Mesothelial cell of epicardium (in vitro differentiated cells): Measurements from ENCODE around the gene SMIM22. TPM values are rescaled to one million over a fixed set of nuclear protein-coding genes. Genes with fewer than 3 reads are reported as not detected.

Experiments
- DNase-seq, 2 experiments: peaks; one replicate each; pipeline ENCODE4 v3.0.0; 2021; ENCODE audit warnings: low spot score in 2 of 2; ENCODE audit not compliant: unreplicated experiment in 2 of 2
- H3K27ac Mint-ChIP-seq: 2 replicates; pipeline ENCODE4 v1.8.0; 2021; ENCODE audit warnings: mixed read lengths
- H3K27me3 Mint-ChIP-seq: 2 replicates; pipeline ENCODE4 v1.8.0; 2021; ENCODE audit warnings: low read depth, mixed read lengths
- H3K36me3 Mint-ChIP-seq: 2 replicates; pipeline ENCODE4 v1.8.0; 2021; ENCODE audit warnings: mixed read lengths
- H3K4me1 Mint-ChIP-seq: 2 replicates; pipeline ENCODE4 v1.8.0; 2021; ENCODE audit warnings: mixed read lengths
- H3K4me3 Mint-ChIP-seq: 2 replicates; pipeline ENCODE4 v1.8.0; 2021; ENCODE audit warnings: mild to moderate bottlenecking, moderate library complexity, mixed read lengths
- H3K9me3 Mint-ChIP-seq: 2 replicates; pipeline ENCODE4 v1.8.0; 2021; ENCODE audit warnings: mixed read lengths
- CTCF ChIP-seq: fragments of 200-600 bp; sonication (generic); IDR thresholded peaks from one replicate; pipeline ENCODE4 v1.5.0; 2021; ENCODE audit warnings: antibody characterized with exemption; ENCODE audit not compliant: unreplicated experiment
- total RNA-seq: library from RNA; stranded (reverse); gene quantifications from 3 replicates; pipeline ENCODE4 v1.2.1, GENCODE V29; 2021

The SMIM22 gene
- total RNA-seq, 1 donor from 2014 or later: not detected

- no peak for DNase-seq
- Mint-ChIP-seq H3K27ac (no peak within 1 kb of the TSS), H3K36me3 (no peaks in the 10 kb centered on the region), H3K27me3 (no peaks in the 10 kb centered on the region), H3K4me3 (no peak within 1 kb of the TSS), H3K9me3 (no peaks in the 10 kb centered on the region), H3K4me1 (peaks cover 12% of the 10 kb centered on the region)
- TF ChIP-seq CTCF: no peak
Observed at GRCh38 chr16:4787627-4788482, 7.3 kb upstream of the SMIM22 start, which contains the start of gene SEPTIN12. SEPTIN12 (minus strand) TSS chr16:4788345; CDS start chr16:4787645, 700 bp downstream.

- Mint-ChIP-seq H3K9me3 (no peaks in the 10 kb centered on the region), H3K36me3 (no peaks in the 10 kb centered on the region), H3K4me1 (peaks cover 12% of the 10 kb centered on the region), H3K27ac (no peak overlapping the region), H3K27me3 (no peaks in the 10 kb centered on the region), H3K4me3 (no peak overlapping the region)
- no peak for TF ChIP-seq CTCF
- no peak for DNase-seq
Observed at GRCh38 chr16:4788489-4788889, 6.7 kb upstream of the SMIM22 start.

GRCh38 chr16:4788910-4789309 is 6.3 kb upstream of the SMIM22 start:
- no peak for TF ChIP-seq CTCF
- no peaks in the 10 kb centered on the region for H3K9me3 Mint-ChIP-seq
- peaks cover 12% of the 10 kb centered on the region for H3K4me1 Mint-ChIP-seq
- H3K4me3 Mint-ChIP-seq: no peak overlapping the region
- H3K27ac Mint-ChIP-seq: no peak overlapping the region
- H3K36me3 Mint-ChIP-seq: no peaks in the 10 kb centered on the region
- DNase-seq: no peak
- no peaks in the 10 kb centered on the region for H3K27me3 Mint-ChIP-seq

GRCh38 chr16:4790261-4790660 is 4.9 kb upstream of the SMIM22 start:
- Mint-ChIP-seq H3K4me1 (peaks cover 12% of the 10 kb centered on the region), H3K27ac (no peak overlapping the region), H3K4me3 (no peak overlapping the region), H3K36me3 (no peaks in the 10 kb centered on the region), H3K27me3 (no peaks in the 10 kb centered on the region), H3K9me3 (no peaks in the 10 kb centered on the region)
- no peak for DNase-seq
- TF ChIP-seq CTCF: no peak

GRCh38 chr16:4790871-4791270 is 4.3 kb upstream of the SMIM22 start:
- H3K27ac Mint-ChIP-seq: no peak overlapping the region
- H3K9me3 Mint-ChIP-seq: no peaks in the 10 kb centered on the region
- H3K27me3 Mint-ChIP-seq: no peaks in the 10 kb centered on the region
- no peak overlapping the region for H3K4me3 Mint-ChIP-seq
- DNase-seq: no peak
- H3K4me1 Mint-ChIP-seq: peaks cover 12% of the 10 kb centered on the region
- H3K36me3 Mint-ChIP-seq: no peaks in the 10 kb centered on the region
- no peak for TF ChIP-seq CTCF
